HG03135 (cell line): Measurements from ENCODE around the gene SPAG6.
"Not testable (repeated sequence)": the region's sequence is repeated elsewhere in the genome, so short reads cannot be mapped to it uniquely, and the experiment has no call there.

ENCODE experiments used
- ATAC-seq: cut with Tn5 transposase; IDR thresholded peaks from one replicate; pipeline ENCODE4 v1.9.1; 2021; ENCODE audit warnings: mild to moderate bottlenecking, moderate library complexity; ENCODE audit not compliant: unreplicated experiment

SPAG6 gene

DNA sequence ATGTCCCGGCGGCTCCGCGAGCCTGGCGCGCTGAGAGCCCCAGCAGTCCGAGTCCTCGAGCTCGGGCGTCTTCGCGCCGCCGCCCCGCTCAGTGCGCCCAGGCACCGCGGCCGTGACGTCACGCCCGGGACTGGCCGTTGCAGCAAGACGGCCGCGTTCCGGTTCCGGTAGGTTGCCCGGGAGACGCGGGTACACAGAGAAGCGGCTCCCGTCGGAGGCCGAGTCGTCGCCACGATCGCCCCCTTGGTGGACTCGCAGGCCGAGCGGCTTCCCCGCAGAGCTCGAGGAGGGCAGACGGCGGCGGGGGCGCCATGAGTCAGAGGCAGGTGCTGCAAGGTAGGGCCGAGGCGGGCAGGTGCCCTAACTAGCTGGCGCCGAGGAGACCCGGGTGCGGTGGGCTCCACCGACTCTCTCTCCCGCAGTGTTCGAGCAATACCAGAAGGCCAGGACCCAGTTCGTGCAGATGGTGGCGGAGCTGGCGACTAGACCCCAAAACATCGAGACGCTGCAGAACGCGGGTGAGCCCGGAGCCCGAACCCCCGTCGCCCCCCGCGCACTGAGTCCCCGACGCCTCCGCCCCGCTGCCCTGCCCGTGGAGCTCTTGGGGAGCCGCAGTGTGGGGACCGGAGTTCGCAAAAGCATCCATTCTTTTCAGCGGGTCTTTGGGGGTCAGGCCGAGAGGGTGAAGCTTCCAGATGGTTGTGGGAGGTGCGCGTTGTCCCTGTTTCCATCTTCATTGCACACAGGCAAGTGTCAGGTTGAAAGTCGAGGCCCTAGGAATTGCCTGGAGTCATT, at the start of gene SPAG6:
SPAG6 (plus strand) TSS at position 196 of the 795 bp plus-strand sequence; CDS start at position 312, 116 bp downstream.
- ATAC-seq: peak; percentile 35

DNA sequence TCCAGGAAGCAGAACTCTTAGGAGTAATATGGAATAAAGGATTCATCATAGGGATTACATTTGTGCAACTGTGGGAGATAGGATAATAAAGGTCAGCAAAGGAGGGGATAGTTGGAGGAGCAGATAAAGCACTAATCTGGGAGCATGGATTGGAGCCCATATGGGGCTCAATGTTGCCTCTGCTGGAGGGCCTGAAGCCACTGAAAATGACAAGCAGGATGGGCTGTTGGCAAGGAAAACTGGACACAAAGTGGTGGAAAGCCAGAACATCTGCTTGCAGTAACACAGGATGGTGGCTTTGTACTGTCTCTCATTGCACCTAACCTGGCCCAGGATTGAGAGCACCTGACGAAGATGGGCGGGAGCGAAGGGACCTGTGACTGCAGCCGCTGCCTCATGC, 44.1 kb upstream of the SPAG6 start:
- no peak for ATAC-seq

- ATAC-seq: no peak
These were observed 41.8 kb upstream of the SPAG6 start for GRCh38 chr10:22303461-22303860.

DNA sequence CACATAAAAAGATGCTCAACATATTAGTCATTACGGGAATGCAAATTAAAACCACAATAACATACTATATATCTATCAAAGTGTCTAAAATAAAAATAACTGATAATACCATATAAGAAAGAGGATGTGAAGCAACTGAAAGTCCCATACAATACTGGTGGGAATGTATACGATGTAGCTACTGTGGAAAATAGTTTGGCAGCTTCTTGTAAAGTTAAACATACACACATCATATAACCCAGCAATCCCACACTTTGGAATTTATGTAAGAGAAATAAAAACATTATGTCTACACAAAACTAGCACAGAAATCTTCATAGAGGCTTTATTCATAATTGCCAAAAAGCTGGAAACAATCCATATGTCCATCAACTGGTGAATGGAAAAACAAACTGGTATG, 39.6 kb upstream of the SPAG6 start:
- no peak for ATAC-seq

- peak; percentile 92 for ATAC-seq
These were observed 36.9 kb upstream of the SPAG6 start for GRCh38 chr10:22308390-22308789.

GRCh38 chr10:22309180-22310000, 35.9 kb upstream of the SPAG6 start:
- ATAC-seq: no peak

GRCh38 chr10:22310012-22310411, 35.3 kb upstream of the SPAG6 start:
- ATAC-seq: not testable (repeated sequence)

DNA sequence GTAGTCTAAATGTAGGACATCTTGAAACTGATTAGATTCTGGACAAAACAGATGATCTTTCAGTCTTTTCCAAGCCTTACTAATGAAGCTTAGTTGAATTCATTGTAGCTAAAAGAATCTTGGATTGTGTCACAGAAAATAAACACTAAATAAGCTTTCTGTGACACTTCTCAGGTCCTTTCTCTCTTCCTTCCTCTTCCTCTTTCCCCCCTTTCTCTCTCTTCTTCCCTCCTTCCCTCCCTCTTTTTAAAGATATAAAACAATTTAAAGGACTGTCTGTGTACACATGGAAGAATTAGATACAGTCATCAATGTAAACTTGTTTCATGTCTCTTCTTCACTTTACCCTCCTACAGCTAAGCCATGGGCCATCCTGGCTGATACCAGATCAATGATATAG, 34.4 kb upstream of the SPAG6 start:
- ATAC-seq: no peak

- no peak for ATAC-seq
These were observed 30.4 kb upstream of the SPAG6 start for GRCh38 chr10:22314852-22315251.

GRCh38 chr10:22315455-22316285, 29.6 kb upstream of the SPAG6 start:
- ATAC-seq: peak; percentile 22

DNA sequence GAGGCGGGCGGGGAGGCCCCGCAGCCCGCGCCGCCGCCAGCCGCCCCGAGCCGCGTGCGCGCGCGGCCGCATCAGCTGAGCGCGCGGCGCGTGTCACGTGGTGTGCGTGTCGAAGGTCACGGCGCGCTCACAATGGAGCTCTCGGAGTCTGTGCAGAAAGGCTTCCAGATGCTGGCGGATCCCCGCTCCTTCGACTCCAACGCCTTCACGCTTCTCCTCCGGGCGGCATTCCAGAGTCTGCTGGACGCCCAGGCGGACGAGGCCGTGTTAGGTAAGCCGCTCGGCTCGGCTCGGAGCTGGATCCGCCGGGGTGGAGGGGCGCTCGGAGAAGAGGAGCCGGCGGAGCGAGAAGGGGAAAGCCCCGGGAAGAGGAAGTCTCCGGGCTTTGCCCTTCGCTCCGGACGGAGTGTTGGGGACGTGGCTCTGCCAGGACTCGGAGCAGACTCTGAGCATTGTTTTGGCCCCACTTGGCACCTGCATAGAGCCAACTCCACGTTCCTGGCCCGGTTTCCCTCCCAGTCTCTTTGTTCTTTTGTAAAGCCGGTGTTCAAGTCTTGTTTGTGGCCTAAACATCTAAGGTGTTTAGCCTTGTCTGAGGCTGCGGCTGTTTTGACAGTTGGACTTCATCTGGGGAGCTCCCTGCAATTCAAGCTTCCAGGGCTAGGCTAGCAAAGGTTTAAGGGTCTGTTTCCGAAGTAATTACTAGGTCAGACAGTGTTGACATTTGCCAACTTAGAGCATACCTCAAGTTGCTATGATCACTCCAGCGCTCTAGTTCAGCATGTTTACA, 28.8 kb upstream of the SPAG6 start, which contains the start of gene COMMD3:
COMMD3 (plus strand) TSS at position 103 of the 790 bp plus-strand sequence; CDS start at position 133, 30 bp downstream.
- ATAC-seq: peak; percentile 59

DNA sequence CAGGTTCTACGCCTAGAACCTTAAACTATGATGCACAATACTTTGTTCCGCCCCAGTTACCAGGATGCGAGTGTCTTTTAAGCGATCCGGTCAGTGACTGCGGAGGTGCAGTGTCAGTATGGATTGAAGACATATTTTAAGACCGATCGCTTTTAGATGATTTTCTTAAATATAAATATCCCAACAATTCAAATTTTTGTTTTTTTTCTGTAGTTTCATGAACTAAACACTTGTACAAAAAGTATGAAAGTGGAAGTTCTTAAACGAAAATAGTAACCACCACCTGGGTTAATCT, 28.3 kb upstream of the SPAG6 start:
- no peak for ATAC-seq

GRCh38 chr10:22317771-22318565, 27.3 kb upstream of the SPAG6 start:
- ATAC-seq: no peak

GRCh38 chr10:22318772-22319171, 26.5 kb upstream of the SPAG6 start:
- no peak for ATAC-seq

DNA sequence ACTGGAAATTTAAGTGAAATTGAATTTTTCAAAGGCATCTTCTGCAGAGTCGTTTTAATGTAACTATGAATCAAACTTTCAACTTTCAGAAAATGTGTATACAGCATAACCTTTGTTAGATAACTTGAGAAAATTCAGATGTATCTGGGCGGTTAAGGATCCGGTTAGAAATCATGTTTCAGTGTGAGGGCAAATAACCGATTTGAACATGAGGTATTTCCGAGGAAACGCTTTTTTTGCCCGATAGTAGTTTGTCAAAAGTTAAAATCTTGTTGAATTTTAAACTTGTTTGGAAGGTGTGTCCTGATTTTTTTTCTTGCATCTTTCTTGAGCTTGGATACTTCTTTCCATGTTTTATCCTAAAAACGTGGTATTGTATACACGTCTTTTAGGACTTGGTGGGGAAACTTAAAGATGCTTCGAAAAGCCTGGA, 25.7 kb upstream of the SPAG6 start:
- no peak for ATAC-seq

GRCh38 chr10:22319980-22320558, 25.2 kb upstream of the SPAG6 start:
- ATAC-seq: no peak

- peak; percentile 19 for ATAC-seq
These were observed 24.6 kb upstream of the SPAG6 start, which contains the start of gene BMI1 for GRCh38 chr10:22320591-22321155. BMI1 (plus strand) TSS chr10:22321099; CDS start chr10:22326450, 5,351 bp downstream.

DNA sequence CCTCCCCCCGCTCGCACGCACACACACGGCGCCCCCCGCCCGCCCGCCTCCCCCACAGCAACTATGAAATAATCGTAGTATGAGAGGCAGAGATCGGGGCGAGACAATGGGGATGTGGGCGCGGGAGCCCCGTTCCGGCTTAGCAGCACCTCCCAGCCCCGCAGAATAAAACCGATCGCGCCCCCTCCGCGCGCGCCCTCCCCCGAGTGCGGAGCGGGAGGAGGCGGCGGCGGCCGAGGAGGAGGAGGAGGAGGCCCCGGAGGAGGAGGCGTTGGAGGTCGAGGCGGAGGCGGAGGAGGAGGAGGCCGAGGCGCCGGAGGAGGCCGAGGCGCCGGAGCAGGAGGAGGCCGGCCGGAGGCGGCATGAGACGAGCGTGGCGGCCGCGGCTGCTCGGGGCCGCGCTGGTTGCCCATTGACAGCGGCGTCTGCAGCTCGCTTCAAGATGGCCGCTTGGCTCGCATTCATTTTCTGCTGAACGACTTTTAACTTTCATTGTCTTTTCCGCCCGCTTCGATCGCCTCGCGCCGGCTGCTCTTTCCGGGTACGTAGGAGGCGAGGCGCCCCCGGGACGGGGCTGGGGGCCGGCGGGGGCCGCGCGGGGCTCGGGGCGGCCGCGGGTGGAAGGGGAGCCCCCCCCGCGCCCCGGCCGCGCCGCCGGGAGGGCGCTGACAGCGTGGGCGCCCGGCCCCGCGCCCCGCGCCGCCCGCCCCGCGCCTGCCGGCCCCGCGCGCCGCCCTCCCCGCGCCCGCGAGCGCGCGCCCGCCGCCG, 24.0 kb upstream of the SPAG6 start:
- peak; percentile 20 for ATAC-seq
